HG02885 (cell line): ENCODE results near the gene MYO1B.
"Not testable (repeated sequence)": the region's sequence is repeated elsewhere in the genome, so short reads cannot be mapped to it uniquely, and the experiment has no call there.

Experiments
- ATAC-seq: cut with Tn5 transposase; IDR thresholded peaks from one replicate; pipeline ENCODE4 v1.9.1; 2021; ENCODE audit warnings: mild to moderate bottlenecking; ENCODE audit not compliant: unreplicated experiment, poor library complexity

The MYO1B gene

DNA sequence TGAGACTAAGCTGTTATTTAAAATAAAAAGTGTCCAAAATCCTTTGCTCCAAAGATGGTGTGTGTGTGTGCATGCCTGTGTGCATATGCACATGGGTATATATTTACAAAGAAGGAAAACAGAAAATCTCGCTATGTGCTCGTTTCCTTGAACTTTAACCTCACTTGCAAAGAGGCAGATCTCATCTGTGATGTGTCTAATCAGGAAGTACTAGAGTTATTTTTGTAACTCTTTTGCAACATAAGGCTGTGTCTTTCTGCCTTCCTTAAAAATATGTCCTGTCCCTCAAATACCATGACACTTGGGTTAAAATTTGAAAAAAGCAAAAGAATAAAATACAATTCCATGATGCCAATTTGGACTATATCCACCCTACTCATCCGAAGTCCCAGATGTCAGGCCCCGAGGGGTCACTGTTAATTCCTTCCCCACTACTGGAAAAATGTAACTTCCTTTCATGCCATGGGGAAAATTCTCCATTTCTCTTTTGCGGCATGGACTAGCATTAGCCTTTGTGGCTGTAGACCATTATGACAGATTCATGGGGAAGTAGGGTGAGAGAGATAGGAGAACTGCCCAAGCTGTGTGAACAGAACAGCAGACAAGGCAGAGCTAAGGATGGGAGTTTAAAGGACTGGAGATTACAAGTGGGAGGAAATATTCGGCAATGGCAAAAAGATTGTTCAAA, 191.3 kb downstream of the MYO1B start:
- no peak for ATAC-seq

DNA sequence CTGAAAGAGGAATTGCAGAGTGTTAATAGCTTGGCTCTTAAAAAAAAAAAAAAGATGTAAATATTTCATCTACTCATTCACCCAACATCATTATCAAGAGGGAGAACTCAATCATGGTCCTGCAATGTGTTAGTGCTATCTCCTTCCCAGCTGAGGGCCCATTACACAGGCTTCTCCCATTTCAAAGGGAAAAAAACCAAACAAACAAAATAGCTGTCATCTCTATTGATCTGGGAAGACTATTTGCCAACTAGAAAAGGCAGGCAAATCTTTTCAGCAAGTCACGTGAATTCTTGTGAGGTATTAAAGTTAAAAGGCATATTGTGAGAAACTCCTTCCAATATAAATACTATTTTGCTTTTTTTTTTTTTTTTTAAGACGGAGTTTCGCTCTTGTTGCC, 194.3 kb downstream of the MYO1B start:
- no peak for ATAC-seq

DNA sequence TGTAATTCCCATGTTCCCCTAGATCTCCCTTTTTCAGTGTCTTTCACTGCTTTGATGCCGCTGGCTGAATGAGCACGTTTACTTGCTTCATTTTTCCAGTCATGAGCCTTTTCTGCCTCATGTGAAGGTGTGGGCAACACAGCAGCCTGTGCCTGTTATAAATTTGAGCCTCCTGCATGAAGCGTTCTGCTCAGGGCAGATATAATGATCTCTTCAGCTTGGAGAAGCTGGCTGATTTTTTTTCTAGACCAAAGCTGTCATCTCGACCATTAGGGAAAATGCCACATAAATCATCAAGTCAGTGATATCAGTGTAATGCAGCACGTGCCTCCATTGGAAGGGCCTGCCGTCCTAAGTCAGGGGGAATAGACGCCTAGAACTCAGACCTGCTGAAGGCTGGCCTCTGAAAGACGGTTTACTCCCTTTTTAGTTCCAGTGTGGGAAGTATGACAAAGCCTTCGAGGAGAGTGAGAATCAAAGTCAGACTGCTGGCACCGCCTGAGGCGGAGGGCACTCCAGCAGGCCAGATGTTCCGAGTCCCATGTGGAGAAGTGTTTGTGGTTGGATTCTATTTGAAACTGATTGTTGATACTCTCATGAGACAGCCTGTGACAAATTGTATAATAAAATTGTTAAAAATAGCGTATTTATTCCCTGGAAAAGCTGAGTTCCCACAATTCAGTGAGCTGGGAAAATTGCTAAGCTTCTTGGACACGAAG, 196.5 kb downstream of the MYO1B start:
- ATAC-seq: no peak

DNA sequence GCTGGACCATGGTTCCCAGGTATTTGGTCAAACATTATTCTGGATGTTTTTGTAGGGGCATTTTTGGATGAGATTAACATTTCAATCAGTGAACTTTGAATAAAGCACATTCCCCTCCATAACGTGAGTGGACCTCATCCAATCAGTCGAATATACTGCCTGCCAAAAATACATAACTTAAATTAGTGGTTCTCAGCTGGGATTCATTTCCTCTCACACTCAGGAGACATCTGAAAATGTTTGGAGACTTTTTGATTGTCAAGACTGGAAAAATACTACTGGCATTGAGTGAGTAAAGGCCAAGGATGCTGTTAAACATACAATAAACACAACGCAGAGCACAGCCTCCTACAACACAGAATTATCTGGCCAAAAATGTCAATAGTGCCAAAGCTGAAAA, 198.2 kb downstream of the MYO1B start:
- no peak for ATAC-seq

DNA sequence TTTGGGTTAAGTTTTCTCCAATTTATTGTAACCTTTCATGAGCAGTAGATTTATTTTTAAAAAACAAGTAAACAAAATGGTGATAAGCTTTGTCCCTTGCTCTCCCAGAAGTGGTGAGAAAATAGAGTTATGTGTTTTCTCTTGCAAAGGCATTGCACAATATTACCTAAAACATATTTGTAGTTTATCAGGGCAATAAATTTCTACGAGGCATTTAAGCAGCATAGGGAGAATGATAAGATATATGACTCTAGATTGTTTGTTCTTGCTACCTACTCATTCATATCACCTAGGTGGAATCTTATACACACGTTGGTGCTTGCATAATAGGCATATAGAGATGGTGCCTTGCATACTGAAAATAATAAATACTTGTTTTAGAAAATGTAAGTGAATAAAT, 201.7 kb downstream of the MYO1B start:
- ATAC-seq: no peak

DNA sequence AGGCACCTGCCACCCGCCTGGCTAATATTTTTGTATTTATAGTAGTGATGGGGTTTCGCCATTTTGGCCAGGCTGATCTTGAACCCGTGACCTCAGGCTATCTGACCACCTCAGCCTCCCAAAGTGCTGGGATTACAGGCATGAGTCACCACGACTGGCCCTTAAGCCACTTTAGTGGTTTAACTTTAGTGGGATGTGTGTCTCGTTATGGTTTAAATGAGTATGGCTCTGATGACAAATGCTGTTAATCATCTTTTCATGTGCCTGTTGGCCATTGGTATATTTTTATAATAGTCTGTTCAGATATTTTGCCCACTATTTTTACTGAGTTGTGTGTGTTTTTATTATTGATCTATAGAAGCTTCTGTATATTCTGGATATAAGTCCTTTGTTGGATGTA, 205.9 kb downstream of the MYO1B start:
- ATAC-seq: no peak

DNA sequence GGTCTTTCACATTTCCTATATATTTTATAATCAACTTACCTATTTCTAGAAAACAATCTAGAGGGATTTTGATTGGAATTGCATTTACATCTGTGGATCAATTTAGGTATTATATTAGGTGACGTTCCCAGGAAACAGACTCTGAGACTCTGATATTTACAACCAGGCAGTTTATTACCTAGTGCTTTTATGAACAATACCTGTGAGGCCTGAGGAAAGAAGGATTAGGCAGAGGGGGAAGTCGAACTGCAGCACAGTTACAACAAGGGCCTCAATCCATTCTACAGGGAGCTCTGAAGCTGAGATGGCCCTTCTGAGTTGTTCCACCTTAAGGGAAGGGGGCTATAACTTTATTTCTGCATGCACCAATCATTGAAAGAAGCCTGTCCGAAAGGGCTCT, 206.9 kb downstream of the MYO1B start:
- no peak for ATAC-seq

DNA sequence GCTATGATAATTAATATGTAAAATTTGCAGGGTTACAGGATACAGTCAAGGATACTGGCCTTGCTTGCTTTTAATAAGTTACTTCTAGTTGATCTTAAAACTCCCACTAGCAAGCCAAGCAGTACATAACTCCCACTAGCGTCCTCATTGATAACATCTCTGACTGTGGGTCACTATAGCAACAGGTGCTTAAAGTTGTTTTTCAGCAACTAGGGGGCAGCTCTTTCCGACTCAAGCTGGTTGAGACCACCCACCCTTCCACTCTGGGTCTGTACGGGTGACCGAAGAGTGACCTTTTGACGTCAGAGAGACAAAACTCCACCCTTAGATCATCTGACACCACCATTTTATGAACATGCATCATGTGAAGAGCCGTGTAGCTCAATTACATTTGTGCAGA, 208.6 kb downstream of the MYO1B start:
- no peak for ATAC-seq

DNA sequence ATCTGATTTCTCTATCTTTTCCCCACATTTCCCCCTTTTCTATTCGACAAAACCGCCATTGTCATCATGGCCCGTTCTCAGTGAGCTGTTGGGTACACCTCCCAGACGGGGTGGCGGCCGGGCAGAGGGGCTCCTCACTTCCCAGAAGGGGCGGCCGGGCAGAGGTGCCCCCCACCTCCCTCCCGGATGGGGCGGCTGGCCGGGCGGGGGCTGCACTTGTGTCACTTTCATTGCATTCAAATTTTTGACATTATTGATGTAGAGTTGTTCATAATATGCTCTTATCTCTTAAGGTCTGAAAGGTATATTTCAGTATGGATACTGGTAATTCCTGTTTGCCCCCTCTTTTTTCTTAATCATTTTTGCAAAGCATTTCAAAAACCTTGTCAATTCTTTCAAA, 211.3 kb downstream of the MYO1B start:
- not testable (repeated sequence) for ATAC-seq

DNA sequence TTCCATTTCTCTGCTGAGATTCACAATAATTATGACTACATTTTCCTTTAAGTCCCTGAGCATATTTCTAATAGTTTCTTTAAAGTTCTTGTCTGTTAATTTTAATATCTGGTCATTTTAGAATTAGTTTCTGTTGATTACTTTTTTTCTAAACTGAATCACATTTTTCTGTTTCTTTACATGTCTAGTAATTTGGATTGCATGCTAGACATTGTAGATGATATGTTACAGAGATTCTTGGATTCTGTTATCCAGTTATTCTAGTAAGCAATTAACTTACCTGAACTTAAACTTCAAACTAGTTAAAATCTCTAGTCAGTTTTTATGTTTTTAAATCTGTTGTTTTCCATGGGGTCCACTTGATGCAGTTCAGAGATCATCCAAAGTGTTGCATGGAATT, 214.0 kb downstream of the MYO1B start:
- ATAC-seq: no peak

DNA sequence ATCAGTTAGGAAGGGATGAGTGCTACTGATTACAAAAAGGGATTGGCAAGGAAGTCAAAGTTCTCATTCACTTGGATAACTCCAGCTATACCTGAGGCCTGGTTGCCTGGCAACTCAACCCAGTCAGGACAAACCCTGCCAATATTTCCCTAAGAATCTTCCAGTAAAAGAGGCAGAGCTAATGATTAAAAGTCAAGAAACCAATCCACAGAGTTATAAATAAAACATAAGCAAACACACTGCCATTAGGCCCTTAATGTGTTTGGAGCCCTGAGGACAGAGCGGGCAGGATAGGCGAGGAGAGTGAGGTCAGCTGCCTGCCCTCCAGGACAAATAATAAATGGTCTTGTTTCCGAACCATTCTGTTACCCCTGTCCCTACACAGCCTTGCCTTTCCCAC, 217.2 kb downstream of the MYO1B start:
- ATAC-seq: no peak

DNA sequence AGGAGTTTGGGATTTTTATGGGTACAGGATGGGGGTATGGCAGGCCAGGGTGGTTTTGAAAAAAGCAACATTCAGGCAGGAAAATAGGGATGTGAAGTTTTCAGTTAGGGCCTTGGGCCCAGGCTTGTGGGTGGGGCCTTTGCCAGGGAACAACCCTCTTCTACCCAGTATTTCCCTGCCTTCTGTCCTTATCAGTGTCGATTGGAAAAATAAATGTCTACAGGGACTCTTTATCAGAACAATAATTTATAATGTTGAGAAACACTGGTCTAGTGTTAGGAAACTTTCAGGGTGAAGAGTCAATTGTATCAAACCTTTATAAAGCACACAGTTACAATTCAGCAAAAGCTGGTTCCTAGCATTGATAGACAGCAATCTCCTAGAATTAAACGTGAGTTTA, 218.6 kb downstream of the MYO1B start:
- no peak for ATAC-seq

DNA sequence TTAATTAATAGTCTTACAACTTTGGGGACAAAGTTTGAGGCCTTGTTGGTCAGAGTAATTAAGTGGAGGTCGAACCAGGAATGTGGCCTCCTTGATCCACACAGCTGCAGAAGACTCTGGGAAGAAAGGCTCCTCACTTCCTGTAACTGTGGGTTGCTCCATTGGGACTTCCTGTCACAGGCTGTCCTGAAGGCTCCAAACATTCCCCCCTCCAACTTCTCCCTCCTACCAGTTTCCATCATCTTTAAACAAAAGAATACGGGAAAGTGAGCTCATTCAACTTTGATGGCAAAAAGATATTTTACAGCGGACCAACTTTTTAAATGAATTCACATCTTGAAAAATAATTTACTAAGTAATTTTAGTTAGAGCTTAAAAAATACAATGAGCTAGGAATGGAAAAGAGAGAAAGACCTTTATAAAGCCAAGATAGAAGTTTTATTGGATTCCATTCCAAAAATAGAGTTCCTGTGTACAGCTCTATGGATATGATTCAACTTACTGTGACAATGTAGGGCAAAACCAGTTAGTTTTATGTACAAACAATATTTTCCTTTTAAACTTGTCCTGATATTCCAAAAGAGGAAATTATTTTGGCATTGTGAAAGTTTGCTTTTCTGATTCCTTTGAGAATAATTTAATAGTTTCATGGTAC, 220.7 kb downstream of the MYO1B start:
- ATAC-seq: no peak

DNA sequence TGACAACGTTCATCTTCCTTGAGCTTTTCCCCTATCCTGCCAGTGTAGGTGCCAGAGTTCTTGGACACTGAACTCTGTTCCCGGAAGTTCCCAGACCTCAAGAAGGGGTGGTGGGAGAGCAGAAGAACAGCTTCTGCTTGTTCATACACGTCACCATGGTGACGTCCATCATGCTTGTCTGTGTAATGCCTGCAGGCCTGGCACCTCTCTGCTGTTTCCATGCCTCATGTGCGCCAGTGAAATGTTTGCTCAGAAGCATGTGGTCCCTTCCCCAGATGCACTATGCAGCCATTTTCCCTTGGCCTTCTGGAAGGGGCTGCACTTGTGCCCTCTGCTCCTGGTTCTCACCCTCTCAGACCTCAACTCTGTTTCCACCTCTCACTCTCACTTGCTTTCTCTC, 221.9 kb downstream of the MYO1B start:
- no peak for ATAC-seq

DNA sequence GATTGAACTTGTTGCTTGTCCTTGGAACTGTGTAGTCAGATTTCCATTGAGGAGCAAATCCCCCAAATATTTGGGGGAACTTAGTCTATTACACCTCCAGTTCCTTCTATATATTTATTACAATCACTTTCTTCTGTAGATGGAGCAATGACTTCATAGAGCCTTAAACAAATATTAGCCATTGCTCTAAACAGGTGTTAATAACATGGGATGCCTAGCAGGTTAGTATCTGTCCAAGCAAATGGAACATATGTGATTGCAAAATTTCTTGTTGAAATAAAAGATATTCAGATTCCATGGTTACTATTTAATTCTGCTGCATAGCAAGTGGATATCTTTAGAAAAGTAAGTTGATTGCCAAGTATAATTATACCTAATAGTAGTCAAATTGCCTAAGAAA, 225.1 kb downstream of the MYO1B start:
- no peak for ATAC-seq

DNA sequence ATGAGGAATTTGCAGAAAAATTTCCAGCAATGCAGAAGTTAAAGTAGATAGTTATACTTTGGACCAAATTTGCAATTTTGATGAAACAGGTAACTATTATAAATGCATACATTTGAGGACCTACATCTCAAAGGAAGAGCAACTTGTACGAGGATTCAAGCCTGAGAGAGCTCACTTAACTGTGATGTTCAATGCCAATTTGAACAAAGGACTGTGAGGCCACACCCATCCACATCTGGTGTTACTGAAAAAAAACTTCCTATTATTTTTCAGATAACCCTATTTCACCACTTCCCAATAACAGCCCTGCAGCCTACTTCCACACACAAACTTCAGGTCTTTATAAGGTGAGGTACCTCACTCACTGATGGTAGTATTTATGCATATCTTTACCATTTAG, 229.3 kb downstream of the MYO1B start:
- no peak for ATAC-seq
